ENCODE results near the gene TMEM33. TPM values are rescaled to one million over a fixed set of nuclear protein-coding genes. Genes with fewer than 3 reads are reported as not detected.

TMEM33 gene
- polyA plus RNA-seq, 3 donors, result 21.7 to 61.6 (median 60.7) TPM

DNA sequence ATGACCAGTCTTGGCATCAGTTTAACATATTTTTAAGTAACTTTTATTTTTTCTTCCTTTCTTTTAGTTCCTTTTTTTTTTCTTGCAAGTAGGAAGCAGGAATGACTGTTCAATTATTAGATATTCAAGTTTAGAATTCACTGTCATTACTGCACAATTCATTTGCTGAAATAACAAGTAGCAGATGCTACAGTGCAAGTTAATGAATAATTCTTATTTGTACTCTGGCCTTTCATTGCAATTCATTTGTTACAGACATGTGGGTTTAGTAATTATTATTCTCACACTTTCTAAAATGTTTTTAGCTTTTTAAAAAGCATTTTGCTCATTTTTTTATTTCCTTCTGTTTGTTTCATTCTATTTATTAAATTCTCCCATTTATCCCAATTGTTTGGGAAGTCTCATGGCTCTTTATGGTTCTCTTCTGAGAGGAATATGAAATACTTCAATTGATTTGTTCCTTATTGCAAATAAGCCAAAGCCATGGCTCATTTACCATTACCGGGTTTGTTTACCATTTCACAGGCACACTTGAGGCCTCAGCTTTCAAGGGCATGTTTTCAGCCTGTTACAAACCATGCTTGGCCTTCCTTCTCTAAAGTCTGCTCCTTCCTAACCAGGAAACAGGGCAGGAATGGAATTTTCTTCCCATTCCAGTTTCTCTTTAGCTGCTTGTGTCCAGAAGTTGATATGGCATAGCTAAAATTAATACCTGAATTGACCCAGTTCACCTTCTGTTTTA lies 41.7 kb downstream of the TMEM33 start:
- Histone ChIP-seq H3K9me3 (replicated peaks in 1 of 2; ENCODE audit: control insufficient read depth in 1 of 2, insufficient read depth in 1 of 2, low read length in 2 of 2) (peaks cover 4 to 14% of the 10 kb centered on the region in 2 donors), H3K4me3 (replicated peaks in 1 of 3; ENCODE audit: low read depth in 2 of 3, low read length in 3 of 3) (no peak overlapping the region), H3K27ac (ENCODE audit: low read depth in 1 of 2, low read length in 2 of 2) (peak overlapping the region in 1 of 2 donors; percentile 21), H3K27me3 (ENCODE audit: control insufficient read depth in 2 of 2, insufficient read depth in 2 of 2, low read length in 2 of 2) (no peaks in the 10 kb centered on the region), H3K4me2 (replicated peaks; ENCODE audit: extremely low read depth, low read length, poor library complexity, severe bottlenecking) (no peak overlapping the region), H3K36me3 (replicated peaks in 1 of 2; ENCODE audit: control insufficient read depth in 1 of 2, insufficient read depth in 2 of 2, low read length in 2 of 2) (no peaks in the 10 kb centered on the region), H3K9ac (ENCODE audit: insufficient read depth, low read length, poor library complexity, severe bottlenecking) (no peak overlapping the region), H3K79me2 (ENCODE audit: insufficient read depth, low read length) (no peaks in the 10 kb centered on the region), H4K20me1 (ENCODE audit: insufficient read depth, low read length) (no peaks in the 10 kb centered on the region), H3K4me1 (ENCODE audit: control insufficient read depth in 1 of 2, insufficient read depth in 2 of 2, low read length in 2 of 2) (peaks cover 13 to 14% of the 10 kb centered on the region in 2 donors), H2AFZ (ENCODE audit: insufficient read depth, low read depth, low read length, poor library complexity, severe bottlenecking) (no peak overlapping the region)
- H3K36me3 Mint-ChIP-seq, result no peaks in the 10 kb centered on the region
- intact Hi-C loops (cut with micrococcal nuclease), result no loop called here
- no peak overlapping the region for H3K27ac Mint-ChIP-seq
- no peak for DNase-seq
- 100% methylated on average over 1 of the region's 1 CpG for WGBS (ENCODE audit: insufficient coverage)
- no peak overlapping the region for H3K4me3 Mint-ChIP-seq
- H3K4me1 Mint-ChIP-seq, result peaks cover 16% of the 10 kb centered on the region
- H3K27me3 Mint-ChIP-seq (ENCODE audit: low read depth in 3 of 3), result peaks cover 0 to 4% (median 0%) of the 10 kb centered on the region in 3 donors
- H3K9me3 Mint-ChIP-seq, result peaks cover 5 to 26% (median 9%) of the 10 kb centered on the region in 7 donors
- TF ChIP-seq, protein P1, sequence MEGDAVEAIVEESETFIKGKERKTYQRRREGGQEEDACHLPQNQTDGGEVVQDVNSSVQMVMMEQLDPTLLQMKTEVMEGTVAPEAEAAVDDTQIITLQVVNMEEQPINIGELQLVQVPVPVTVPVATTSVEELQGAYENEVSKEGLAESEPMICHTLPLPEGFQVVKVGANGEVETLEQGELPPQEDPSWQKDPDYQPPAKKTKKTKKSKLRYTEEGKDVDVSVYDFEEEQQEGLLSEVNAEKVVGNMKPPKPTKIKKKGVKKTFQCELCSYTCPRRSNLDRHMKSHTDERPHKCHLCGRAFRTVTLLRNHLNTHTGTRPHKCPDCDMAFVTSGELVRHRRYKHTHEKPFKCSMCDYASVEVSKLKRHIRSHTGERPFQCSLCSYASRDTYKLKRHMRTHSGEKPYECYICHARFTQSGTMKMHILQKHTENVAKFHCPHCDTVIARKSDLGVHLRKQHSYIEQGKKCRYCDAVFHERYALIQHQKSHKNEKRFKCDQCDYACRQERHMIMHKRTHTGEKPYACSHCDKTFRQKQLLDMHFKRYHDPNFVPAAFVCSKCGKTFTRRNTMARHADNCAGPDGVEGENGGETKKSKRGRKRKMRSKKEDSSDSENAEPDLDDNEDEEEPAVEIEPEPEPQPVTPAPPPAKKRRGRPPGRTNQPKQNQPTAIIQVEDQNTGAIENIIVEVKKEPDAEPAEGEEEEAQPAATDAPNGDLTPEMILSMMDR (IDR thresholded peaks at IDR 0.05), result no peak

DNA sequence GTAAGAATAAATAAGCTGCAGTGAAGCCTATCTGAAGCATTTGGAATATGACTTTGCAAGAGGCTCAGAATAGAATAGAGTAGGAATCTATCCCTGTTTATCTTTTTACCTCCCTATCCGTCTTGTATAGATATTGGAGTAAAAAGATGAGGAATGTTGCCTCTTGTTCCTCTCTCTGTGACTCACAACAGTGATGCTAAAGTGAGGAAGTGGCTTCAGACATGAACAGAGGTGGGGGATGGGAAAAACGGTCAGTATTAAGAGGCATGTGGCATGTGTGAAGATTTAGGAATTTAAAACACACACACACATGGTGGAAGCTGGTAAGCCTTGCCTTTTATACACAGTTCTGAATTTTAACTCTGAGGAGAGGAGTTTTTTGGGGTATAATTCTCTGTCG lies 42.5 kb downstream of the TMEM33 start:
- Mint-ChIP-seq H3K4me1 (peaks cover 16% of the 10 kb centered on the region), H3K36me3 (no peaks in the 10 kb centered on the region), H3K4me3 (no peak overlapping the region), H3K27ac (no peak overlapping the region), H3K27me3 (ENCODE audit: low read depth in 3 of 3) (peaks cover 0 to 1% (median 0%) of the 10 kb centered on the region in 3 donors), H3K9me3 (peaks cover 0 to 23% (median 3%) of the 10 kb centered on the region in 7 donors)
- Histone ChIP-seq H2AFZ (ENCODE audit: insufficient read depth, low read depth, low read length, poor library complexity, severe bottlenecking) (no peak overlapping the region), H3K4me2 (replicated peaks; ENCODE audit: extremely low read depth, low read length, poor library complexity, severe bottlenecking) (no peak overlapping the region), H4K20me1 (ENCODE audit: insufficient read depth, low read length) (no peaks in the 10 kb centered on the region), H3K4me1 (ENCODE audit: control insufficient read depth in 1 of 2, insufficient read depth in 2 of 2, low read length in 2 of 2) (peaks cover 13 to 14% of the 10 kb centered on the region in 2 donors), H3K36me3 (replicated peaks in 1 of 2; ENCODE audit: control insufficient read depth in 1 of 2, insufficient read depth in 2 of 2, low read length in 2 of 2) (no peaks in the 10 kb centered on the region), H3K4me3 (replicated peaks in 1 of 3; ENCODE audit: low read depth in 2 of 3, low read length in 3 of 3) (no peak overlapping the region), H3K27me3 (ENCODE audit: control insufficient read depth in 2 of 2, insufficient read depth in 2 of 2, low read length in 2 of 2) (no peaks in the 10 kb centered on the region), H3K9ac (ENCODE audit: insufficient read depth, low read length, poor library complexity, severe bottlenecking) (no peak overlapping the region), H3K27ac (ENCODE audit: low read depth in 1 of 2, low read length in 2 of 2) (no peak overlapping the region), H3K79me2 (ENCODE audit: insufficient read depth, low read length) (no peaks in the 10 kb centered on the region), H3K9me3 (replicated peaks in 1 of 2; ENCODE audit: control insufficient read depth in 1 of 2, insufficient read depth in 1 of 2, low read length in 2 of 2) (peaks cover 4 to 14% of the 10 kb centered on the region in 2 donors)
- intact Hi-C loops (cut with micrococcal nuclease), result no loop called here
- WGBS (ENCODE audit: insufficient coverage), result 100% methylated on average over 1 of the region's 3 CpGs
- TF ChIP-seq, protein P1 (IDR thresholded peaks at IDR 0.05), result no peak
- peak; percentile 26 to 57 (median 51) for DNase-seq
